ENCODE results near the gene CLCN2.

Gene CLCN2

DNA sequence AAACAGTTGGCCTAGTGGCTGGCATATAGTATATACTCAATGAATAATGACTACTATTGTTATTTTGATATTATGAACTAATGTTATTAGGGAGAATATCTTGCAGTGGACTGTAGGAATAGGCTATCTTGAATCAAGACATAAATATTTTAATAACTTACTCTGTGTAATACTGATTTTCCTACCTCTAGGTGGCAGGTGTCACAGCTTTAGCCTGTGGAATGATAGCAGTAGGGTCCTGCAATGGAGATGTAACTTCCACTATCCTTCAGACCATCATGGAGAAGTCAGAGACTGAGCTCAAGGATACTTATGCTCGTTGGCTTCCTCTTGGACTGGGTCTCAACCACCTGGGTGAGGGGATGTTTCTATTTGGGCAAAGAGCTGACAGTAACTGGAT lies 55.8 kb downstream of the CLCN2 start:
- H3K4me3 Mint-ChIP-seq = no peak overlapping the region
- ATAC-seq (replicated peaks) (peak in 1 of 2 donors; percentile 48), DNase-seq (no peak)
- H3K36me3 Mint-ChIP-seq = peaks cover 50 to 65% of the 10 kb centered on the region in 2 donors
- no peak overlapping the region for H3K27ac Mint-ChIP-seq
- peaks cover 2 to 25% of the 10 kb centered on the region in 2 donors for H3K4me1 Mint-ChIP-seq
- H3K27me3 Mint-ChIP-seq = no peaks in the 10 kb centered on the region
- H3K9me3 Mint-ChIP-seq = no peaks in the 10 kb centered on the region

GRCh38 chr3:184300378-184300720 lies 61.1 kb downstream of the CLCN2 start:
- Mint-ChIP-seq H3K4me1 (peaks cover 14 to 24% of the 10 kb centered on the region in 2 donors), H3K27me3 (no peaks in the 10 kb centered on the region), H3K4me3 (peak overlapping the region; percentile 90 to 97), H3K27ac (no peak overlapping the region), H3K9me3 (no peaks in the 10 kb centered on the region), H3K36me3 (peaks cover 20 to 30% of the 10 kb centered on the region in 2 donors)
- ATAC-seq (replicated peaks) (no peak), DNase-seq (no peak)

DNA sequence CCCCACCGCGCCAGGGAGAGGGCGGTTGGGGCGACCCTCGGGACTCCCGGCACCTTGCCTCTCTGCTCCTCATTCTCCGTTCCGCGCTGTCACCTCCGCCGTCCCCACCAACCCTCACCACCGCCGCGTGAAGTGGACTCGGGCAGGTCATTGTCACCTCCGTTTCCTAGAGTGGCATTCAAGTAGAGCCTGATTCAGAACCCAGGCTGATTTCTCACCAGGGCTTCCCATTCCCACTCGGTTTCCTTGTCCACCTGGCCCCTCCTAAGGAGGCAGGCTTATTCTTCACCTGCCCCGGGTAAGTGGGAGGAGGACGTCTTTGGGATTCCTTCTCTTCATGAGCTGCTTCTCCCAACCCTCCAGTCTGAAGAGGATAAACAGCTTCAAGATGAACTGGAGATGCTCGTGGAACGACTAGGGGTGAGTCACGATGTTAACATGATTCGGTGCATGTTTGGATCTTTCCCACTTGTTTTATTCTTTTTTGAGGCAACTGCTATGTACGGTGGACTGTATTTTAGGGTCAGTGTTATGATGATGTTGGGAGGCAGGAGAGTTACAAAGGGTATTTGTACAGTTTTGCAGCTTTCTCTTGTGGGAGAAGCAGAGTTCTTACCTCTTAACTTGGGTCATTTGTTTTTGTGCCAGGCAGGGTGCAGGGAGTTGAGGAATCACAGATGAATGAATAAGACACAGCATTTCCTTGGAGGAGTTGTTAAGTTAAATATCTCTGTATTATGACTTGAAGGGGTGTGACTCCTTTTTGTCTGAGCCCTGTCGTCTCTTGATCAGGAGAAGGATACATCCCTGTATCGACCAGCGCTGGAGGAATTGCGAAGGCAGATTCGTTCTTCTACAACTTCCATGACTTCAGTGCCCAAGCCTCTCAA lies 61.7 kb downstream of the CLCN2 start:
- Mint-ChIP-seq H3K27ac (peak overlapping the region; percentile 88), H3K9me3 (no peaks in the 10 kb centered on the region), H3K4me1 (peaks cover 14 to 24% of the 10 kb centered on the region in 2 donors), H3K36me3 (peaks cover 20 to 30% of the 10 kb centered on the region in 2 donors), H3K27me3 (no peaks in the 10 kb centered on the region), H3K4me3 (peak overlapping the region; percentile 90 to 97)
- ATAC-seq (replicated peaks) (no peak), DNase-seq (no peak)

DNA sequence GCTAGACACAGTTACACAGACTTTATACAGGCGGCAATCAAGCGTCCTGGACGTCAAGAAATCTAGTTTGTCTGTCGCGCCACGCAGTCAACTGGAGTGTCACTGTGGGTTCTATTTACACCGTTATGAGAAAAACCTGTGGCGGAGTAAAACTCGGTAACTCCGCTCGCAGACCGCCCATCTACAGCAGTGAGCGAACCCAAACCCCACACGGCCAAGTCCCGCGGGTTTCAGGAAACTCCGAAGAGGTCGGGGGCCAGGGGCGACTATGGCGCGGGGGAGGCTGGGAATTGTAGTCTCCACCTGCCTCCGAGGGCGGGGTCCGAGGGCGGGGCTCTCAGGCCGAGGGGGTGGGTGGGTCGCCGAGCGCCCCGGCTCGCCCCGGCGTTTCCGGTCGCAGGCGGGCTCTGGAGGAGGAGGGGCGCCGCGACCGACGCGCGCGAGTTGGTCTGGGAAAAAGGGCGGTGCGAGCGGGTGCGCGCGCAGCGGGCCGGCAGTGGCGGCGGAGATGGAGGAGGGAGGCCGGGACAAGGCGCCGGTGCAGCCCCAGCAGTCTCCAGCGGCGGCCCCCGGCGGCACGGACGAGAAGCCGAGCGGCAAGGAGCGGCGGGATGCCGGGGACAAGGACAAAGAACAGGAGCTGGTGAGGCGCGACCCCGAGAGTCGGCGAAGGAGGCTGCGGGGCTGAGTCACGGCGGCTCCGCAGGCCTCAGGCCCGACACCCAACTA lies 62.5 kb downstream of the CLCN2 start, which contains the start of gene PSMD2:
Gene PSMD2, plus strand, starts transcription at position 483 of the 729 bp plus-strand sequence. Its CDS starts 26 bp downstream, at position 509.
- DNase-seq = peak; percentile 94
- peaks cover 14 to 24% of the 10 kb centered on the region in 2 donors for H3K36me3 Mint-ChIP-seq
- peak; percentile 97 to 98 for ATAC-seq (replicated peaks)
- peak within 1 kb of the TSS; percentile 88 for H3K27ac Mint-ChIP-seq
- H3K4me3 Mint-ChIP-seq = peak within 1 kb of the TSS; percentile 90 to 97
- H3K27me3 Mint-ChIP-seq = no peaks in the 10 kb centered on the region
- peaks cover 13 to 24% of the 10 kb centered on the region in 2 donors for H3K4me1 Mint-ChIP-seq
- H3K9me3 Mint-ChIP-seq = no peaks in the 10 kb centered on the region

DNA sequence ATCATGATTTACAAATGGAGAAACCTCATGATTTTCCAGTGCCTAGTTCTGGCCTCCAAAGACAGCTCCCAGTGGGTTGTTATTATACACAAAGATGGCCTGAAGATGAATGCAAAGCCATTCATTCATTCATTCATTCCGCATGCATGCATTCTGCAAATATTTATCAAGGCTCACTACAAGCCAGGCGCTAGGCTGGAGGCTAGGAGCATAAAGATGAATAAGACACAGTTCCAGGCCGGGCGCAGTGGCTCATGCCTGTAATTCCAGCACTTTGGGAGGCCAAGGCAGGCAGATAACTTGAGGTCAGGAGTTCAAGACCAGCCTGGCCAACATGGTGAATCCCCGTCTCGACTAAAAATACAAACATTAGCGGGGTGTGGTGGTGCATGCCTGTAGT lies 64.8 kb downstream of the CLCN2 start:
- Mint-ChIP-seq H3K4me3 (no peak overlapping the region), H3K9me3 (no peaks in the 10 kb centered on the region), H3K4me1 (peaks cover 13 to 22% of the 10 kb centered on the region in 2 donors), H3K36me3 (peaks cover 13 to 14% of the 10 kb centered on the region in 2 donors), H3K27ac (no peak overlapping the region), H3K27me3 (peaks cover 5 to 10% of the 10 kb centered on the region in 2 donors)
- DNase-seq (no peak), ATAC-seq (replicated peaks) (no peak)
